Measurements from ENCODE around the gene ZFP36L2. TPM values are rescaled to one million over a fixed set of nuclear protein-coding genes. Genes with fewer than 3 reads are reported as not detected.
"Not testable (repeated sequence)": the region's sequence is repeated elsewhere in the genome, so short reads cannot be mapped to it uniquely, and the experiment has no call there.

ZFP36L2 gene
- total and polyA plus RNA-seq, 12 donors = 26.8 to 69.6 (median 42.3) TPM

DNA sequence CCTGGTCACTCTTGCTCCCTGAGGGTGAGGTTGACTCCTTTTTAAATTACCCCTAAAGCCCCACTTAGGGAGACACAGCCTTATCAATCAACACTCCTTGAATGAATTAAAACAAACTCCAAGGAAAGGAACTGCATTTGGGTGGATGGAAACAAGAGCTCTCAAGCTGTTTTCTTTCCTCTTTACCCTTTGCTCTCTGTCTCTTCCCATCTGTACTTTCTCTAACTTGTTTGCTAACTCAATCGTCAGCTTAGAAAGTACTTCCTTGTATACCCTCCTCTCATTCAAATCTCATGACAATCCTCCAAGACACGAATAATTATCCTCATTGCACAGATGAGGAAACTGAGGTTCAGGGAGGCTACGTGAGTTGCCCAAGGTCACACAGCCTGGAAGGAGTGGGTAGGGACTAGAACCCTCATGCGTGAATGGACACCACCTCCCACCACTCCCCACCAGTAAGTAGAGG is 32.7 kb downstream of the ZFP36L2 start:
- peak overlapping the region in 1 of 10 donors; percentile 81 for H3K27ac ChIP-seq
- intact Hi-C loops (cut with DNase I) = no loop called here

DNA sequence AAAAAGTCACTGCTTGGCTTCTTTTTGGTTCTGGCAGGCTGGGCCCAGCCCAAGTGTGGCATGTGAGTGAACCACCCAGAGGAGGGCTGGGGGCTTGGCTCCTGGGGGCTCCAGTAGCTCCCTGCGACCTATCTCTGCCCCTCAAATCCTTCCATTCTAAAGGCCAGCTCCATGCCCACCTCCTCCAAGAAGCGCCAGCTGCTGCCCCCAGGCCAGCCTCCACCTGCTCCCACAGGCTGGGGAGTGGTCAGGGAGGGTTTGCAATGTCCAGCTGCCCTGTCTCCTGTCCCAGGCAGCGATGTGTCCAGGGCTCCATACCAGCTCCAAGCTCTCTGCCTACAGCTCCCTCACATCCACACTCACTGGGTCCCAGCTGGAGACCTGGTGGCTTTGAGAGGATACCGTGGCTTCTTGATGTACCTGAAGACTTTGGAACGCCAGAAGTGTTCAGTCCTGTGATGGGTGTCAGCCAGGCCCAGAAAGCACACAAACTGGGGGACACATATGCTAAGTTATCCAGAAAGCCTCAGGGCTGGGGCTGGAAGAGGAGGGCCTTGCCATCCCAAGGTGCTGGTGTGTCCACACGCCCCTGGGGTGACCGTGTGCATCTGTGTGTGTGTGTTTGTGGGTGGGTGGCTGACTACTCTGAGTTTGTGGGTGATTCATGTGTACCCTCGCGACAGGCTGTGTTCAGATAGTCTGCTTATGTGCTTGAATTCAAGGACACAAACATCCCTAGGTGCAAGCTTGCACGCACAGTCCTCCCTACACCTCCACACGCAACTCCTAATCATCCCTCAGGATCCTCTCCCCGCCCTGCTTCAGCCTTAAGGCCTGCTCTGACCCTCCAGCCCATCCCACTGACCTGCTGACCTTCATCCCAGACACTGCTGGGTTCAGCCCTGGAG is 33.4 kb downstream of the ZFP36L2 start:
- H3K36me3 ChIP-seq = no peaks in the 10 kb centered on the region
- ATAC-seq (peak in 1 of 8 donors; percentile 43), DNase-seq (no peak)
- H3K27me3 ChIP-seq = no peaks in the 10 kb centered on the region
- H3K4me1 ChIP-seq = peaks cover 0 to 39% (median 0%) of the 10 kb centered on the region in 9 donors
- H3K4me3 ChIP-seq = no peak overlapping the region
- intact Hi-C loops (cut with DNase I) = no loop called here
- TF ChIP-seq, protein P1, sequence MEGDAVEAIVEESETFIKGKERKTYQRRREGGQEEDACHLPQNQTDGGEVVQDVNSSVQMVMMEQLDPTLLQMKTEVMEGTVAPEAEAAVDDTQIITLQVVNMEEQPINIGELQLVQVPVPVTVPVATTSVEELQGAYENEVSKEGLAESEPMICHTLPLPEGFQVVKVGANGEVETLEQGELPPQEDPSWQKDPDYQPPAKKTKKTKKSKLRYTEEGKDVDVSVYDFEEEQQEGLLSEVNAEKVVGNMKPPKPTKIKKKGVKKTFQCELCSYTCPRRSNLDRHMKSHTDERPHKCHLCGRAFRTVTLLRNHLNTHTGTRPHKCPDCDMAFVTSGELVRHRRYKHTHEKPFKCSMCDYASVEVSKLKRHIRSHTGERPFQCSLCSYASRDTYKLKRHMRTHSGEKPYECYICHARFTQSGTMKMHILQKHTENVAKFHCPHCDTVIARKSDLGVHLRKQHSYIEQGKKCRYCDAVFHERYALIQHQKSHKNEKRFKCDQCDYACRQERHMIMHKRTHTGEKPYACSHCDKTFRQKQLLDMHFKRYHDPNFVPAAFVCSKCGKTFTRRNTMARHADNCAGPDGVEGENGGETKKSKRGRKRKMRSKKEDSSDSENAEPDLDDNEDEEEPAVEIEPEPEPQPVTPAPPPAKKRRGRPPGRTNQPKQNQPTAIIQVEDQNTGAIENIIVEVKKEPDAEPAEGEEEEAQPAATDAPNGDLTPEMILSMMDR (IDR thresholded peaks at IDR 0.05) = no peak
- peak overlapping the region in 1 of 10 donors; percentile 81 for H3K27ac ChIP-seq
- no peaks in the 10 kb centered on the region for H3K9me3 ChIP-seq
- WGBS, 2 donors = 95 to 96% methylated on average over 12 of the region's 12 CpGs

More for the DNA sequence above, 32.7 kb downstream of the ZFP36L2 start:
- no peak for ATAC-seq
- WGBS, 2 donors = 87 to 95% methylated on average over 4 of the region's 4 CpGs
- Histone ChIP-seq H3K4me3 (no peak overlapping the region), H3K36me3 (no peaks in the 10 kb centered on the region), H3K9me3 (no peaks in the 10 kb centered on the region), H3K27me3 (no peaks in the 10 kb centered on the region), H3K4me1 (peaks cover 0 to 39% (median 0%) of the 10 kb centered on the region in 9 donors)
- DNase-seq = no peak
- TF ChIP-seq, protein P1 (IDR thresholded peaks at IDR 0.05) = no peak

DNA sequence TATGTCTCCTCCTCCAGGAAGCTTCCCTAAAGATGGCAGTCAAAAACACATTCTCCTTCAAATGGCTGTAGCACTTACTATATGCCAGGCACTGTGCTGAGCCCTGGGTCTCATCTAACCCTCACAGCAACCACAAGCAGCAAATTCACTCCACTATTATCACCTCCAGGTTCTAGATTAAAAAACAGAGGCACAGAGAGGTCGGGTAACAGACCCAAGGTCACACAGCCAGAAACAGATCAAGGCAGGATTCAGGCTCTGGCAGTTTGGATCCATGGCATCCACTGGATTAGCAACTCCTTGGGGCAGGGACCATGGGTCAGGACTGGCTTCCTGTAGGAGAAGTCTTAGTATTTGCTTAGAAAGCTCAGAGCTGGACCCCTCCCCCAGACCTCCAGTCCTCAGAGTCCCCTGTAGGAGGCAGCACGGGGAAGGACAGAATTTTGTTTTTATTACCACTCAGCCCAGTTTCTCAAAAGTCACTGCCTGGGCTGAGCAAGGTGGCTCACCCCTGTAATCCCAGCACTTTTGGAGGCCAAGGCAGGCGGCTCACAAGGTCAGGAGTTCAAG is 34.4 kb downstream of the ZFP36L2 start:
- peaks cover 0 to 34% (median 0%) of the 10 kb centered on the region in 9 donors for H3K4me1 ChIP-seq
- intact Hi-C loops (cut with DNase I) = no loop called here
- DNase-seq (no peak), ATAC-seq (no peak)
- no peaks in the 10 kb centered on the region for H3K36me3 ChIP-seq
- 82 to 88% methylated on average over 3 of the region's 3 CpGs for WGBS, 2 donors
- no peak overlapping the region for H3K4me3 ChIP-seq
- peak overlapping the region in 1 of 10 donors; percentile 26 for H3K27ac ChIP-seq
- H3K9me3 ChIP-seq = no peaks in the 10 kb centered on the region
- no peaks in the 10 kb centered on the region for H3K27me3 ChIP-seq
- TF ChIP-seq, protein P1 (IDR thresholded peaks at IDR 0.05) = peak in 1 of 9 donors; percentile 16

DNA sequence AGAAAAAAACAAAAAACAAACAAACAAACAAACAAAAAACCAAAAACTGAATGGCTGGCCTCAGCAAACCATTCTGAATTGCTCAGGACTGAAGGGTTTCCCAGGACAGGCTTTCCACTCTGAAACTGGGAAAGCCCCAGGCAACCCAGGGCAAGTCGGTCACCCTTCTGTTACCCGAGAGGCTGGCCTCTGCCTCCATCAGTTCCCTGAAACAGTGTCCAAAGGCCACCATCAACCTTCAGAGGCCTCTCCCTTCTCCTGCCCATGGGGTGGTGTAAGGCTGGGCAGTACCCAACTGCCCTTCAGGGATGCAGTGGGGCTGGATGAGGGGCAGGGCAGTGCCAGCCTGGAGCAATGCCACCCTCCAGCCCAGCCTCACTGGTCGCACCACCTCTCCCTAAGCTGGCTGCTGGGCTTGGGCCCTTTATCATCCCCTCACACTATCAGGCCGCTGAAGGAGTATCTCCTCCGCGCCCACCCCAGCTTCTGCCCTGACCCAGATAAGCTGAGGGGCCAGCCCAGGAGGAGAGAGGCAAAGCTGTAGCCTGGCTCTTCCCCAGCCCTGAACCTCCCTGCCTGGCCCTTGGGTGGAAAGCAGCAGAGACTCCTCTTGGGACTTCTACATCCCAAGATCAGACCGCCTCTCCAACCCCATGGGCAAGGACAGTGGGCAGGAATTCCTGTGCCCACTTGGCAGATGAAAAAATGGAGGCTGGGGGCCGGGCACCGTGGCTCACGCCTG is 35.9 kb downstream of the ZFP36L2 start:
- H3K4me1 ChIP-seq = peaks cover 0 to 43% (median 0%) of the 10 kb centered on the region in 9 donors
- no peak overlapping the region for H3K4me3 ChIP-seq
- no peaks in the 10 kb centered on the region for H3K27me3 ChIP-seq
- no peak for DNase-seq
- 76 to 85% methylated on average over 10 of the region's 10 CpGs for WGBS, 2 donors
- no peaks in the 10 kb centered on the region for H3K9me3 ChIP-seq
- intact Hi-C loops (cut with DNase I) = no loop called here
- peak in 1 of 8 donors; percentile 4 for ATAC-seq
- TF ChIP-seq, protein P1 (IDR thresholded peaks at IDR 0.05) = no peak
- H3K36me3 ChIP-seq = no peaks in the 10 kb centered on the region
- no peak overlapping the region for H3K27ac ChIP-seq

DNA sequence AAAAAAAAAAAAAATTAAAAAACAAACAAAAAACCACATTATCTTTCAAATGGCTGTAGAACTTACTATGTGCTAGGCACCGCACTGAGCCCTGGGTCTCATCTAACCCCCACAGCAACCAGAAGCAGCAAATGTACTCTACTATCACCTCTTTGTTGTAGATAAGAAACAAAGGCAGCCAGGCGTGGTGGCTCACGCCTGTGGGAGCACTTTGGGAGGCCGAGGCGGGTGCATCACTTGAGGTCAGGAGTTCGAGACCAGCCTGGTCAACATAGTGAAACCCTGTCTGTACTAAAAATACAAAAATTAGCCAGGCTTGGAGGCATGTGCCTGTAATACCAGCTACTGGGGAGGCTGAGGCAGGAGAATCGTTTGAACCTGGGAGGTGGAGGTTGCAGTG is 36.5 kb downstream of the ZFP36L2 start:
- ATAC-seq = not testable (repeated sequence)

More for the DNA sequence above, 36.5 kb downstream of the ZFP36L2 start:
- intact Hi-C loops (cut with DNase I); DNase-seq; H3K27me3 ChIP-seq; H3K4me3 ChIP-seq; H3K27ac ChIP-seq; H3K36me3 ChIP-seq; H3K9me3 ChIP-seq: not testable (repeated sequence)
- H3K4me1 ChIP-seq = peaks cover 0 to 44% (median 0%) of the 10 kb centered on the region in 9 donors
- 92 to 95% methylated on average over 7 of the region's 7 CpGs for WGBS, 2 donors

All from heart right ventricle (tissue), 16 donors.